Astrocyte (in vitro differentiated cells and primary cell): ENCODE data around the gene SH3PXD2B.

ENCODE experiments used
- EZH2 ChIP-seq: IDR thresholded peaks from 2 replicates; pipeline ENCODE4 v1.6.1; 2012; ENCODE audit warnings: mild to moderate bottlenecking, low read length, inconsistent platforms; ENCODE audit not compliant: insufficient read depth
- TF ChIP-seq, protein P1 (sequence below): IDR thresholded peaks from 2 replicates; pipeline ENCODE4 v1.5.1; 2011; ENCODE audit warnings: low read depth, mild to moderate bottlenecking, inconsistent platforms, low read length, moderate library complexity; ENCODE audit not compliant: insufficient read depth

DNA sequence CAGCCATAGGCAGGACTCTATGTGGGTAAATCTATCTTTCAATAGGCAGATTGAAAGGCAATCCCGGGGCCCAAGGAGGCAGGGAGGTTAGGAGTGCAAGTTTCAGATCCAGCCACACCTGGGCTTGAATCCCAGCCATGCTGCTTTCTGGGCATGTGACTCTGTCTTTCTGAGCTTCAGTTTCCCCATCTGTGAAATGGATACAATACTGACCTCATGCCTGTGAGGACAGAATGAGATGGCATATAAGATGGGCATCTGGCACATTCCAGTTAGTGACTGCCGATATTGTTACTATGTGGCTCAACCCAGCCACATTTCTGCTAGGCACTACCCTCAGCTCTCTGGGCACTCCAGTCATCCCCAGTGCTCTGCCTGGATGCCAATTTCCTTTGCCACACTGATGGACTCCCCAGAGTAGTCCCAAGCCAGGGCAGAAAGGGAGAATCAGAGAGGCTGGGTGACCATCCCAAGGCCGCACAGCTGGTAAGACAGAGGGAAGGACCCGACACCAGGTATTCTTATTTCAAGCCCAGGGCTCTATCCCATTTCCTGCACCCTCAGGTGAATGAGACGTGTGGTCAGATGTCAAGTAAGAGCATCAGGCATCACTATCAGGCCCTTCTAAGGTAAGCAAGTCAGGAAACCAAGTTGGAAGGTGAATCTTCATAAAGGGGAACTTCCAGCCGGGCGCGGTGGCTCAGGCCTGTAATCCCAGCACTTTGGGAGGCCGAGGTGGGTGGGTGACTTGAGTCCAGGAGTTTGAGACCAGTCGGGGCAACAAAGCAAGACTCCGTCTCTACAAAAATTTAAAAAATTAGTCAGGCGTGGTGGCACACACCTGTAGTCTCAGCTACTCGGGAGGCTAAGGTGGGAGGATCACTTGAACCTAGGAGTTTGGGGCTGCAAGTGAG lies 38.7 kb downstream of the SH3PXD2B start:
- TF ChIP-seq, protein P1, sequence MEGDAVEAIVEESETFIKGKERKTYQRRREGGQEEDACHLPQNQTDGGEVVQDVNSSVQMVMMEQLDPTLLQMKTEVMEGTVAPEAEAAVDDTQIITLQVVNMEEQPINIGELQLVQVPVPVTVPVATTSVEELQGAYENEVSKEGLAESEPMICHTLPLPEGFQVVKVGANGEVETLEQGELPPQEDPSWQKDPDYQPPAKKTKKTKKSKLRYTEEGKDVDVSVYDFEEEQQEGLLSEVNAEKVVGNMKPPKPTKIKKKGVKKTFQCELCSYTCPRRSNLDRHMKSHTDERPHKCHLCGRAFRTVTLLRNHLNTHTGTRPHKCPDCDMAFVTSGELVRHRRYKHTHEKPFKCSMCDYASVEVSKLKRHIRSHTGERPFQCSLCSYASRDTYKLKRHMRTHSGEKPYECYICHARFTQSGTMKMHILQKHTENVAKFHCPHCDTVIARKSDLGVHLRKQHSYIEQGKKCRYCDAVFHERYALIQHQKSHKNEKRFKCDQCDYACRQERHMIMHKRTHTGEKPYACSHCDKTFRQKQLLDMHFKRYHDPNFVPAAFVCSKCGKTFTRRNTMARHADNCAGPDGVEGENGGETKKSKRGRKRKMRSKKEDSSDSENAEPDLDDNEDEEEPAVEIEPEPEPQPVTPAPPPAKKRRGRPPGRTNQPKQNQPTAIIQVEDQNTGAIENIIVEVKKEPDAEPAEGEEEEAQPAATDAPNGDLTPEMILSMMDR = no peak
- no peak for TF ChIP-seq EZH2
